ENCODE data around the gene GNB1. TPM values are rescaled to one million over a fixed set of nuclear protein-coding genes. Genes with fewer than 3 reads are reported as not detected.

GNB1 gene
- total RNA-seq, 1 experiment from 2014 or later = 58.1 TPM

DNA sequence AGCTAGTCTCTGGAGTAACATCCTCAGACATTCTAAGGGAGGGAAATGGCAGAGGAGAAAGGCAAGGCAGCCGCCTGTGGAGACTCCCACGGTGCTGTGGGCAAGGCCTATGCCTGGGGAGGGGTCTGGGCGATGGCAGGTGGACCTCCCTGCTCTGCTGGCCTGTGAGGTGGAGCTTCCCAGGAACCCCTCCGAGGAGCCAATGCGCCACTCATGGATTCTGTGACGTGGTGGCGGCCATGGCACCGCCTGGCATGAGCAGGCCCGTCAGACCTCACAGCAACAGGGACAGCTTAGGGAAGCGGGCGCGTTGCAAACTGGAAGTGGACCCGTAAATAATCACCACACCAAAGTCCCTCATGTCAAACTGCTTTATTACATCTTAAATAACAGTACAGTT lies 106.0 kb downstream of the GNB1 start:
- DNase-seq (ENCODE audit: low spot score) = no peak

GRCh38 chr1:1783320-1783719 lies 107.6 kb downstream of the GNB1 start:
- DNase-seq (ENCODE audit: low spot score) = no peak

DNA sequence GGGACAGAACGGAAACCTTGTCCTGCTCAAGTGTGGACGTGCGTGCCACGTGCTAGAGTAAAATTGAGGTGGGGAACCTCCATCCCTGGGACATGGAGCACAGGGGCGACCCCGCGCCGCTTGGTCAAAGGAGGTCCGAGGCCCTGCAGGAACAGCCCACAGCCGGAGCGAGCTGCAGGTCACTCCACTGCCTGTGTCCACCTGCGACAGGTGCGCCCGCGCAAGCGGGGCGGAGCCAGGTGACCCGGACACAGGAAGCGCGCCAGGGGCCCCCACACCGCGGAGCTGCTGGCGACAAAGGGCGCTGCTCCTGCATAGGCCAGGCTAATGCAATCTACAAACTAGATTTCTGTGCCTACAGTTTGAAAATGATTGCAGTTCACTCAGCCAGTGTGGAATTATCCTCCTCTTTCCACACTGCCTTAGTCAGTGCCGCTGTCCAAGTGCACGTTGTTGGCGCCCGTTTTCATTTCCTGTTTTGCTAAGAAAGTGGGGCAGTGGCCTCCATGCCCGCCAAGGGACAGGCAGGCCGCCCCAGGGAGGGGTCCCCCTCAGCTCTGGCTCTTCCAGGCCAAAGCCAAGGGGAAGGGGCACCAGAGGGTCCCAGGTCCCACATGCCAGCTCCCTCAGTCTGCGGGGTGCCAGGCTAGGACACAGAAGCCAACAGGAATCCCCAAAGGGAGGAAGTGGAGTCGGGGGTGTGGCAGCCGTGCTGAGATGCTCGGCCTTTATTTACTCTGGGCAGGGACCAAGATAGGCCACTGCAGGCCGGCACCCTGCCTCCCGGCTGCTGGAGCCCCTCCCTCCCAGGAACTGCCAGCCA lies 108.3 kb downstream of the GNB1 start:
- peak; percentile 87 for DNase-seq (ENCODE audit: low spot score)

- peak; percentile 20 for DNase-seq (ENCODE audit: low spot score)
Measured at GRCh38 chr1:1781526-1781903, 109.4 kb downstream of the GNB1 start.

GRCh38 chr1:1780598-1781525 lies 110.0 kb downstream of the GNB1 start:
- DNase-seq (ENCODE audit: low spot score) = no peak

- DNase-seq (ENCODE audit: low spot score) = peak; percentile 35
Measured at GRCh38 chr1:1779691-1780597, 110.9 kb downstream of the GNB1 start.

- DNase-seq (ENCODE audit: low spot score) = no peak
Measured at GRCh38 chr1:1779320-1779675, 111.6 kb downstream of the GNB1 start.

GRCh38 chr1:1778663-1779319 lies 112.1 kb downstream of the GNB1 start:
- peak; percentile 83 for DNase-seq (ENCODE audit: low spot score)

DNA sequence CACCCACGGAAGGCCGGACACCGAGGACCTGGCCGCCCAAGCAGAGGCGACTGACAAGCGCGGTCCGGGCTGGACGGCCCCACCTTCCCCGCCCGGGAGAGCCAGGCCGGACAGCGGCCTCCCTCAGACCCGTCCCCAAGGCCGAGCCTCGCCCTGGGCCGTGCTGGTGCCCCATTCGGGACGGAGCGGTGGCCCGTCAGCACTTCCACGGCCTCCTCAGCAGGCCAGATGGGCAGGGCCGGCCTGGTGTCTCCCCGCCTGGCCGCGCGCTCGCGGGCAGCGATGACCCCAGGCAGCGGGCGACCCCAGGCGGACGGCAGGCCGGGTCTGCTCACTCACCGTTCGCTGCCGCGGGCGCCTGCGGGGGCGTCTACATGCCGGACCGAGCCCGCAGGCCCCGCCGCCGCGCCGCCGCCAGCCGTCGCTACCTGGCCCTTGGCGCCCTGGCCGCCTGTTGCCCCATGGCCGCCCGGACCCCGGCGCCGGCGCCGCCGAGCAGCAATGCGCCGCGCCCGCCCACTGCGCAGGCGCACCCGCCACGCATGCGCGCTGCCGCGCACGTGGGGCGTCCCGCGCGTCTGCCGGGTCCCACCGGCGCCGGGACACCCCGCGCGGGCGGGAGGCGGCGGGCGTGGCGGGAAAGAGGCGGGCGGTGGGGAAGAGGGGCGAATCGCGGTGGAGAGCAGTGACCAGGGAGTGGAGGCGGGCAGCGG lies 112.8 kb downstream of the GNB1 start, which contains the start of gene NADK:
TSS of gene NADK (minus strand) at position 521 of the 713 bp plus-strand sequence. CDS start 13,064 bp downstream, outside the sequence.
- DNase-seq (ENCODE audit: low spot score) = peak; percentile 79

GRCh38 chr1:1777583-1777899 lies 113.3 kb downstream of the GNB1 start:
- DNase-seq (ENCODE audit: low spot score) = peak; percentile 41

DNA sequence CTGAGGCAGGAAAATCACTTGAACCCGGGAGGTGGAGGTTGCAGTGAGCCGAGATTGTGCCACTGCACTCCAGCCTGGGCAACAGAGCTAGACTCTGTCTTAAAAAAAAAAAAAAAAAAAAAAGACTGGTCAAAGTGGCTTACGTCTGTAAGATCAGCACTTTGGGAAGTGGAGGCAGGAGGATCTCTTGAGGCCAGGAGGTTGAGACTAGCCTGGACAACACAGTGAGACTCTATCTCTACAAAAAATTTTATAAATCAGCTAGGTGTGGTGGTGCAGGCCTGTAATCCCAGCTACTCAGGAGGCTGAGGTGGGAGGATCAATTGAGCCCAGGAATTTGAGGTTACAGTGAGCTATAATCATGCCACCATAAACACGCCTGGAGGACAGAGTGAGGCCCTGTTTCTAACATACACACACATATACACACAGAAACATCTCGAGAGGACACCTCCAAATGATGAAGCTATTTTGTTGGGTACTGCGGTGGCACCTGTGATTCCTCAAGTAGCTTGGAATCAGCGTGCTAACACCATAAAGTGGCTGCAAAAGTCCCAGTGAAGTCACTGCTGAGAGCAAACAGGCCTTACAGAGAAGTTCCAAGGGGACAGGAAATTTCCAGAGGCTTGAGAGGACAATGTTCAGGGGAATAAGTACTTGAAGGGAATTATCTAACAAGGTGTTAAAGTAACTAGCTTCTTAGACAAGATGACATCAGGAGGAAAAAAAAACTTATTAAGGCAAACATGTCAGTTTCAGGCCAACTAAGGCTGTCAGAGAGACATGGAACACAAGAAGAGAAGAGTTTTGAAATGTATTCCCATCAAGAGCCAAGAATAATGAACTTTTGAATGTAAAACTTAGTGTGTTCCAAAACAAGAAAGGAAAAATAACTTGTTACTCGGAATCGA lies 114.0 kb downstream of the GNB1 start:
- DNase-seq (ENCODE audit: low spot score) = peak; percentile 26

DNA sequence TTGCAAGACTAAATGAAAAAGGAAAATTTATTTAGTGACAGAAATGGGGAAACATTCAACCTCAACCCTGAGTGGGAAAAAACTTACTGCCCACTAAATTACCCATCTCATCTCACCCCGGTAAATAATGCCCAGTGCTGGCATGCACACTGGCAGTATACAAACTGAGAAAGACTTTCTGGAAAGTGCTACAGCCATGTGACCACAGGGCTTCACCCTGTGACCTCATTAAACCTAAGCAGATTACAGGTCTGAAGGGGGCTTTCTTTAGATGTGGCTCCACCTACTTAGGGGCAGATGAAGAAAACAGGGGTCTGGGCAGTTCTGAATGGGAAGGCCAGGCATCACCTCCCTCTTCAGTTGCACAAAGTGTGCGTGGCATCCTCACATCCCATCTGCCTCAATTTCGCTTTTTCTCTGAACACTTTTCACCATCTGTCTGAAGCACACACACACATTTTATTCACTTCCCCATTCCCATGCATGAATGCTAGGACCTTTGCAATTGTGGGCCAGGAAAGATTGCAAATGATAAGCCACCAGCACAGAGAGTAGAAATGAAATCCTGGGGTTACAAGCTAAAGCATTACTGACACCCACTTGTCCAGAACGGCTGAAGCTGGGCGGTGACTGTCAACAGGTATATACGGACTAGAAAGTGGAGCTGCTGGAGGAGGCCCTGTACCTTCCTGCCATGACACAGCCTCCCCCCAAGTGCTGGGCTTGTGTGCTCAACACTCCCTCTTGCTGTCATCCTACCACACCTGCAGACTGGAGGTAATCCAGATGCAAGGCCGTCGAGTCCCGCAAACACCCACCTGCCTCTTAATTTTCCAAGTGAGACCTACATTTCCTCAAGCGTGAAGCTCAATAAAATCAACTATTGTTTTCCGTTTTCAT lies 115.3 kb downstream of the GNB1 start:
- DNase-seq (ENCODE audit: low spot score) = peak; percentile 19

DNA sequence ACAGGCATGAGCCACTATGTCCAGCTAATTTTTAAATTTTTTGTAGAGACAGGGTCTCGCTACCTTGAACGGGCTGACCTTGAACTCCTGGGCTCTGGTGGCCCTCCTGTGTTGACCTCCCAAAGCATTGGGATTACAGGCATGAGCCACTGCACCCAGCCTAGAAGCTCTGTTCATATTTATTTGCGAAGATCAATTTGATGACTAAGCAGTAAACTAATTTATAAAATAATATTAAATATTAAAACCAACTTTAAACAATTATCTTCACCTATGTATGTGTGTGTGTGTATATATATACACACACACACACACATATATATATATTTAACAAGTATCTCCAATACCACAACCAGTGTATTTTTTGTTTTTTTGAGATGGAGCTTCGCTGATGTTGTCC lies 117.0 kb downstream of the GNB1 start:
- DNase-seq (ENCODE audit: low spot score) = no peak

GRCh38 chr1:1771096-1771495 lies 119.8 kb downstream of the GNB1 start:
- no peak for DNase-seq (ENCODE audit: low spot score)

- DNase-seq (ENCODE audit: low spot score) = no peak
Measured at GRCh38 chr1:1770102-1770501, 120.8 kb downstream of the GNB1 start.

- no peak for DNase-seq (ENCODE audit: low spot score)
Measured at GRCh38 chr1:1768249-1768992, 122.5 kb downstream of the GNB1 start.

- DNase-seq (ENCODE audit: low spot score) = no peak
Measured at GRCh38 chr1:1764876-1765470, 125.9 kb downstream of the GNB1 start.

All from HT-29 (cell line).